PC-3 (cell line): ENCODE results near the gene PIK3IP1.

ENCODE experiments used
- CTCF ChIP-seq: fragments of 300-600 bp; sonication (generic); conservative IDR thresholded peaks from 2 replicates; pipeline ENCODE4 v1.5.1; 2017; ENCODE audit warnings: antibody characterized with exemption, low read depth, mild to moderate bottlenecking, low read length
- EZH2 ChIP-seq: fragments of 300-600 bp; sonication (generic); IDR thresholded peaks from one replicate; pipeline ENCODE4 v1.6.1; 2017; ENCODE audit warnings: antibody characterized with exemption, mild to moderate bottlenecking, low read length; ENCODE audit not compliant: unreplicated experiment
- EZH2phosphoT487 ChIP-seq: fragments of 300-600 bp; sonication (generic); IDR thresholded peaks from 2 replicates; pipeline ENCODE4 v1.6.1; 2018; ENCODE audit warnings: mild to moderate bottlenecking, antibody characterized with exemption, low read length, borderline replicate concordance

GRCh38 chr22:31289344-31289743 is 2.9 kb downstream of the PIK3IP1 start:
- TF ChIP-seq CTCF (no peak), EZH2phosphoT487 (no peak), EZH2 (no peak)
